ENCODE results near the gene PARP16.
"Not testable (repeated sequence)": the region's sequence is repeated elsewhere in the genome, so short reads cannot be mapped to it uniquely, and the experiment has no call there.

PARP16 gene

GRCh38 chr15:65231306-65231705, 55.4 kb downstream of the PARP16 start:
- DNase-seq, result no peak

DNA sequence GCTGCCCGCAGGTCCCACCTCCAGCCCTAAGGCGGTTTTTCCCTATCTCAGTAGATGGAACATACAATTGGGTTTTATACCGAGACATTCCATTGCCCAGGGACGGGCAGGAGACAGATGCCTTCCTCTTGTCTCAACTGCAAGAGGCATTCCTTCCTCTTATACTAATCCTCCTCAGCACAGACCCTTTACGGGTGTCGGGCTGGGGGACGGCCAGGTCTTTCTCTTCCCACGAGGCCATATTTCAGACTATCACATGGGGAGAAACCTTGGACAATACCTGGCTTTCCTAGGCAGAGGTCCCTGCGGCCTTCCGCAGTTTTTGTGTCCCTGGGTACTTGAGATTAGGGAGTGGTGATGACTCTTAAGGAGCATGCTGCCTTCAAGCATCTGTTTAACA, 59.8 kb downstream of the PARP16 start:
- DNase-seq, result not testable (repeated sequence)

- no peak for DNase-seq
Measured at GRCh38 chr15:65226221-65226620, 60.5 kb downstream of the PARP16 start.

GRCh38 chr15:65223996-65224395, 62.7 kb downstream of the PARP16 start:
- DNase-seq, result no peak

DNA sequence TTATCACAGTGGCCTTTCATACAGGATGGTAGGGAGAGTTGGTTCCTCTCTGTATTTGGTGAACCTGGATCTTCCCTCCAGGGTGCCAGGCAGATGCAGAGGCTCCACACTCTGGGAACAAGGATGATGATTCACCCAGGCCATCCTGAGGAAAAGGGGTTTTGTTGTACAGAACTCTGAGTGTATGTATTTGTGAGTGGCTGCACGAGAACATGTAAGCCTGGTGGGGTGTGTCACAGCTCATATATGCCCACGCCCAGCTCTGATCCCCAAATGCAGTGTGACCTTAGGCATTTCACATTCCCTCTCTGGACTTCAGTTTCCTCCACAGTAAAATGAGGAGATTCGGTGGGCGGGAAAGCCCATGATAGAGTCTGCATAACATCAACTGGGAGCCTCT, 63.8 kb downstream of the PARP16 start:
- DNase-seq, result no peak

- DNase-seq, result no peak
Measured at GRCh38 chr15:65221697-65222096, 65.0 kb downstream of the PARP16 start.

GRCh38 chr15:65219137-65219536, 67.5 kb downstream of the PARP16 start:
- no peak for DNase-seq

GRCh38 chr15:65217526-65218482, 68.9 kb downstream of the PARP16 start:
- no peak for DNase-seq

- DNase-seq, result no peak
Measured at GRCh38 chr15:65215496-65215895, 71.2 kb downstream of the PARP16 start.

GRCh38 chr15:65214010-65214409, 72.7 kb downstream of the PARP16 start:
- DNase-seq, result no peak

- DNase-seq, result no peak
Measured at GRCh38 chr15:65213241-65213640, 73.4 kb downstream of the PARP16 start.

DNA sequence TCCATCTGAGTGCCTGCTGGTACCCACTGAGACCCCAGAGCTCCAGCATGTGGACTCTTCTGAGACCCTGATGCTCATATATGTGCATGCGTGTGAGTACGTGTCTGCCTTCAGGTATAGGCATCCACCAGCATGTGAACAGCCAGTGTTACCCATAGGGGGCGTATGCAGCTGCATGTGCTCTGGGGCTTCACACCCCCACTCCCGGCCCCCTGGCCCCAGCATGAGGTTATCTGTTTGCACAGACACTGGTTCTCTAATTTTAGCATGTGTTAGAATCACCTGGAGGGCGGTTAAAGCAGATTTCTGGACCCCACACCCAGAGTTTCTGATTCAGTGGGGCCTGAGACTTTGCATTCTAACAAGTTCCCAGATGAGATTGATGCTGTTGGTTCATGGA, 74.6 kb downstream of the PARP16 start:
- no peak for DNase-seq

DNA sequence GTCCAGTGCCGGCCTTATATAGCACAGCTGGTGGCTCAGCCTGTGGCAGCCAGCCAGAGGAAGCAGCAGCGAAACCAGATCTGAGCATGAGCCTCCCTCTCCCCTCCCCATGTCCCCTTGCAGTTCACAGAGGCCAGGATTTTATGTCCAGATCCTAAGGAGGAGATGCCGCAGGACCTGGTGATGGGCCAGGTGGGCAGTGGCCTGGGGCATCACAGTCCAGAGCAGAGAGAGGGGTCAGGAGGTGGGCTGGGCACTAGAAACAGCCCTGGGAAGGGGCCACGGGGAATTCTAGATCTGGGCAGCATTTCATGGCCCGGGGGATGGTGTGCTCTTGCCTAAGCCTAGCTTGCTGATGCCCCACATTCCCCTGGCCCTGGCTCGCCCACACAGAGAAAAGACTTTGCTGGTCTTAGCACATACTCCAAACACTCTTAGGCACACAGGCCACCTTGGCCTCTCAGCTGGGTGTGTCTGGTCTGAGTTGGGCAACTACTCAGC, 75.2 kb downstream of the PARP16 start:
- no peak for DNase-seq

GRCh38 chr15:65210770-65211481, 75.8 kb downstream of the PARP16 start, which contains the start of gene CILP:
Gene CILP (minus strand): TSS chr15:65211473. CDS start chr15:65209755, 1,718 bp downstream.
- DNase-seq, result no peak

- DNase-seq, result no peak
Measured at GRCh38 chr15:65209701-65210643, 76.7 kb downstream of the PARP16 start.

DNA sequence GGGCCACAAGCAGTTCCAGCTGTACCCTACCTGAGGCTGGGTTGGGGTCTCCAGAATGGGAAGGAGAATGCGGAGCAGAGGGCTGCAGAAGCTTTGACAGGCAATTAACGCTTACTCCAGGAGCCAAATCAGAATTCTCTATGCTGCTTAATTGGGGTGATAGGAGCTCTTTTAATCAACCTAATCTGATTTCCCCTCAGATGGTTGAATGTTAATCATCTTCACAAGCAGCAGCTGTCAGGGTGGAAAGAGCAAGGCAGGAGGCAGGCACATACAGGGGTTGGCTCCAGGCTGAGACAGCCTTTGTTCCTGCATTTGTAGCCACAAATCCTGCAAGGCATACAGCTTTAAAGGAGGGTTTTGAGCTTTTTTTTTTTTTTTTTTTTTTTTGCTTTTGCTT, 78.0 kb downstream of the PARP16 start:
- peak; percentile 22 for DNase-seq
